Colonic mucosa (tissue), 4 donors: ENCODE results near the gene PPP1R17. TPM values are rescaled to one million over a fixed set of nuclear protein-coding genes. Genes with fewer than 3 reads are reported as not detected.

ENCODE experiments used
- DNase-seq: peaks from one replicate; pipeline ENCODE4 v3.0.0-alpha.2; 2020
- H3K27ac ChIP-seq: fragments of 200-600 bp; one replicate; pipeline ENCODE4 v1.8.0; 2021
- H3K27me3 ChIP-seq: fragments of 200-600 bp; one replicate; pipeline ENCODE4 v1.8.0; 2021
- H3K36me3 ChIP-seq: fragments of 200-600 bp; one replicate; pipeline ENCODE4 v1.8.0; 2021
- H3K4me1 ChIP-seq: fragments of 200-600 bp; one replicate; pipeline ENCODE4 v1.8.0; 2021; ENCODE audit warnings: mild to moderate bottlenecking
- H3K4me3 ChIP-seq: fragments of 200-600 bp; one replicate; pipeline ENCODE4 v1.8.0; 2021
- H3K9ac ChIP-seq, 2 donors: one replicate each; pipeline ENCODE4 v1.7.0; 2013; ENCODE audit warnings: control low read depth in 2 of 2, low read depth in 2 of 2, low read length in 2 of 2
- H3K9me3 ChIP-seq: fragments of 200-600 bp; one replicate; pipeline ENCODE4 v1.8.0; 2021
- CTCF ChIP-seq: fragments of 200-600 bp; IDR thresholded peaks from one replicate; pipeline ENCODE4 v1.8.0; 2022; ENCODE audit warnings: antibody characterized with exemption, mild to moderate bottlenecking
- intact Hi-C: fragments of 100-400 bp; cut with DNase I; formaldehyde crosslinking; loops from one replicate; pipeline ENCODE4 v1.14.1; 2022
- total RNA-seq, 2 donors: library from RNA; stranded (reverse); fragmentation: NEBNext Ultra II Directional in 1 of 2; extraction: Animal tissue kit (Norgen Biotek cat#: 25700) in 1 of 2; gene quantifications; one replicate each; pipeline ENCODE4 v1.2.1, GENCODE V29; 2021
- donor health status: healthy.
- donor health status: DM: no; HTN: no; CAD: no.
- donor health status: DM: no; HTN: no; CAD: no.

PPP1R17 gene
- total RNA-seq, 2 donors from 2014 or later = not detected

GRCh38 chr7:31664890-31665289, 22.1 kb upstream of the PPP1R17 start:
- intact Hi-C loops = no loop called here
- Histone ChIP-seq H3K9me3 (no peaks in the 10 kb centered on the region), H3K27ac (no peak overlapping the region), H3K27me3 (no peaks in the 10 kb centered on the region), H3K9ac (no peak overlapping the region), H3K4me1 (no peaks in the 10 kb centered on the region), H3K36me3 (no peaks in the 10 kb centered on the region), H3K4me3 (no peak overlapping the region)
- no peak for DNase-seq
- no peak for TF ChIP-seq CTCF

GRCh38 chr7:31665546-31665945, 21.5 kb upstream of the PPP1R17 start:
- no peaks in the 10 kb centered on the region for H3K36me3 ChIP-seq
- H3K27ac ChIP-seq = no peak overlapping the region
- TF ChIP-seq CTCF = no peak
- no peak for DNase-seq
- no peaks in the 10 kb centered on the region for H3K9me3 ChIP-seq
- no peak overlapping the region for H3K4me3 ChIP-seq
- intact Hi-C loops = no loop called here
- no peaks in the 10 kb centered on the region for H3K27me3 ChIP-seq
- no peak overlapping the region for H3K9ac ChIP-seq
- no peaks in the 10 kb centered on the region for H3K4me1 ChIP-seq

- H3K9me3 ChIP-seq = no peaks in the 10 kb centered on the region
- no peaks in the 10 kb centered on the region for H3K36me3 ChIP-seq
- intact Hi-C loops = no loop called here
- H3K27me3 ChIP-seq = no peaks in the 10 kb centered on the region
- no peak for DNase-seq
- H3K4me1 ChIP-seq = no peaks in the 10 kb centered on the region
- H3K9ac ChIP-seq = no peak overlapping the region
- H3K4me3 ChIP-seq = no peak overlapping the region
- TF ChIP-seq CTCF = no peak
- no peak overlapping the region for H3K27ac ChIP-seq
Measured at GRCh38 chr7:31669461-31669860, 17.6 kb upstream of the PPP1R17 start.

GRCh38 chr7:31679574-31680305, 7.3 kb upstream of the PPP1R17 start:
- Histone ChIP-seq H3K27ac (no peak overlapping the region), H3K36me3 (no peaks in the 10 kb centered on the region), H3K27me3 (no peaks in the 10 kb centered on the region), H3K4me1 (no peaks in the 10 kb centered on the region), H3K4me3 (no peak overlapping the region), H3K9me3 (no peaks in the 10 kb centered on the region), H3K9ac (no peak overlapping the region)
- TF ChIP-seq CTCF = no peak
- intact Hi-C loops = no loop called here
- DNase-seq = no peak

GRCh38 chr7:31683445-31684225, 3.4 kb upstream of the PPP1R17 start:
- Histone ChIP-seq H3K36me3 (no peaks in the 10 kb centered on the region), H3K4me3 (no peak overlapping the region), H3K9me3 (no peaks in the 10 kb centered on the region), H3K27ac (no peak overlapping the region), H3K9ac (no peak overlapping the region), H3K27me3 (no peaks in the 10 kb centered on the region), H3K4me1 (no peaks in the 10 kb centered on the region)
- no peak for TF ChIP-seq CTCF
- no peak for DNase-seq
- intact Hi-C loops = no loop called here
